Keratinocyte (primary cell): ENCODE data around the gene CCL17.

ENCODE experiments used
- CTCF ChIP-seq, 3 experiments: IDR thresholded peaks in 1 of 3; conservative IDR thresholded peaks in 1 of 3; optimal IDR thresholded peaks in 1 of 3; 2 replicates in 2 of 3; 3 replicates in 1 of 3; pipeline versions ENCODE3 to v1.5.1; 2011; ENCODE audit warnings: low read length in 3 of 3, mild to moderate bottlenecking in 3 of 3, moderate library complexity in 2 of 3, control low read depth in 1 of 3, inconsistent platforms in 1 of 3; ENCODE audit not compliant: insufficient read depth in 2 of 3; ENCODE audit errors: extremely low read depth in 1 of 3
- EZH2 ChIP-seq: IDR thresholded peaks from one replicate; pipeline ENCODE4 v1.6.1; 2012; ENCODE audit warnings: inconsistent platforms, mild to moderate bottlenecking, low read length, moderate library complexity

- no peak for TF ChIP-seq CTCF (optimal IDR thresholded peaks at IDR 0.05 in 1 of 3, IDR thresholded peaks at IDR 0.05 in 1 of 3, conservative IDR thresholded peaks at IDR 0.05 in 1 of 3; ENCODE audit: extremely low read depth in 1 of 3, insufficient read depth in 2 of 3, low read length in 3 of 3)
- TF ChIP-seq EZH2: no peak
These were observed 20.1 kb upstream of the CCL17 start for GRCh38 chr16:57384248-57385070.
